Pancreas (tissue), 10 donors: ENCODE data around the gene UNK. TPM values are rescaled to one million over a fixed set of nuclear protein-coding genes. Genes with fewer than 3 reads are reported as not detected.

ENCODE experiments used
- ATAC-seq, 4 donors: fragments of 200-7000 bp; cut with Tn5 transposase; one replicate each; pipeline versions ENCODE4 v1.8.0 to v1.9.1; 2020; ENCODE audit warnings: mild to moderate bottlenecking in 4 of 4, moderate library complexity in 4 of 4
- DNase-seq, 6 donors: peaks; one replicate each; pipeline ENCODE4 v3.0.0-alpha.2; 2020
- FAIRE-seq: peaks from 2 replicates; lab custom pipeline; 2012; peaks lifted over from hg19 to GRCh38; lab: Jason Lieb, UNC
- H3K27ac ChIP-seq, 4 donors: fragments of 200-600 bp; sonication (generic); 1 replicate in 3 of 4; 2 replicates in 1 of 4; pipeline versions ENCODE4 v1.5.0 to v1.8.0; 2020
- H3K27me3 ChIP-seq, 4 donors: fragments of 200-600 bp; one replicate each; pipeline ENCODE4 v1.8.0; 2021
- H3K36me3 ChIP-seq, 3 donors: fragments of 200-600 bp; sonication (generic) in 1 of 3; one replicate each; pipeline versions ENCODE4 v1.5.0 to v1.8.0; 2020 to 2021
- H3K4me1 ChIP-seq, 3 donors: fragments of 200-600 bp; one replicate each; pipeline ENCODE4 v1.8.0; 2021
- H3K4me3 ChIP-seq, 4 donors: fragments of 200-600 bp; sonication (generic) in 2 of 4; one replicate each; pipeline versions ENCODE4 v1.5.0 to v1.8.0; 2020 to 2021
- H3K9me3 ChIP-seq, 4 donors: fragments of 200-600 bp; one replicate each; pipeline ENCODE4 v1.8.0; 2021
- WGBS, 2 donors: extraction: QIAGEN DNeasy Blood & Tissue Kit; methylation state at CpG; one replicate each; pipeline ENCODE4 v1.1.7; 2013; 5-methylcytosine and 5-hydroxymethylcytosine counted together
- intact Hi-C, 3 donors: fragments of 100-400 bp; cut with DNase I; formaldehyde crosslinking; loops; one replicate each; pipeline versions ENCODE4 v1.11.1 to v1.14.2; 2022
- polyA plus RNA-seq, 2 donors: library from polyadenylated mRNA; stranded (reverse); fragments of 200-250 nt; gene quantifications; one replicate each; pipeline ENCODE4 v1.2.3, GENCODE V29; 2013
- total RNA-seq, 6 donors: library from RNA; stranded (reverse); fragmentation: NEBNext Ultra II Directional in 4 of 6; extraction: Animal tissue kit (Norgen Biotek cat#: 25700) in 4 of 6; gene quantifications; one replicate each; pipeline versions ENCODE4 v1.2.1 to v1.2.4, GENCODE V29; 2021 to 2023
- TF ChIP-seq, protein P1 (sequence below), 4 donors: fragments of 200-600 bp; sonication (generic) in 3 of 4; IDR thresholded peaks; one replicate each; pipeline versions ENCODE4 v1.5.0 to v1.8.0; 2021; ENCODE audit warnings: antibody characterized with exemption in 4 of 4
- donor health status: healthy with polysubstance abuse.
- donor health status: DM: no; HTN: no; CAD: no; lungs with moderate emphysema.
- donor health status: DM: no; HTN: no; CAD: no.
- donor health status: control.
- donor health status: control.
- donor health status: Bipolar disorder and iron deficiency.
- donor health status: DM: yes; HTN: yes; CAD: no.
- donor health status: DM: no; HTN: no; CAD: no.
- donor health status: DM: no; HTN: no; CAD: no.
- donor health status: DM: yes; HTN: yes; CAD: no.

UNK gene
- total and polyA plus RNA-seq, 8 donors = 12.8 to 28.9 (median 15.3) TPM

DNA sequence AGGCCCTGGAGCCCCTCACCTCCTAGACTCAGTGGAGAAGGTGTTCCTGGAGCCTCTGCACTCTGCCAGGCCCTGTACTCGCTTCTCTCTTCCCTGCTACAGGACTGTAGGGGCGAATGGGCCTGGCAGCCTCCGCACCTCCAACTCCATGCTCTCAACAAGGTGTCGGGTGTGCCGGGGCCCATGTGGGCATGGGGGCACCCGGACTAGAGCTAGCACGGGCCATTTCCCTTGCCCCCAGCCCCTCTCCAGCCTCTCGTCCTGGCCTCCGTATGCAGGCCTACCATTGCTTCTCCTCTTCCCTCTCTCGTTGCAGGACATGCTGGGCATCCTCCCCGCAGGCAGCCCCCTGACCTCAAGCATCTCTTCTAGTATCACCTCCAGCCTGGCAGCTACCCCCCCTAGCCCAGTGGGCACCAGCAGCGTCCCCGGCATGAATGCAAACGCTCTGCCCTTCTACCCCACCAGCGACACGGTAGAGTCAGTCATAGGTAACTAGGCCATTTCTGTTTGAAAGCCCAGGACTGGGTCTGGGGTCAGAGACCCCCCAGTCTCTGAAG lies 33.8 kb downstream of the UNK start:
- Histone ChIP-seq H3K9me3 (no peaks in the 10 kb centered on the region), H3K27ac (no peak overlapping the region), H3K36me3 (peaks cover 6 to 67% (median 16%) of the 10 kb centered on the region in 3 donors), H3K27me3 (no peaks in the 10 kb centered on the region), H3K4me3 (no peak overlapping the region), H3K4me1 (peaks cover 12 to 15% (median 12%) of the 10 kb centered on the region in 3 donors)
- intact Hi-C loops = no loop called here
- 94% methylated on average over 14 to 16 of the region's 16 CpGs for WGBS, 2 donors
- FAIRE-seq (no peak), DNase-seq (peak in 1 of 6 donors; percentile 53), ATAC-seq (no peak)
- TF ChIP-seq, protein P1, sequence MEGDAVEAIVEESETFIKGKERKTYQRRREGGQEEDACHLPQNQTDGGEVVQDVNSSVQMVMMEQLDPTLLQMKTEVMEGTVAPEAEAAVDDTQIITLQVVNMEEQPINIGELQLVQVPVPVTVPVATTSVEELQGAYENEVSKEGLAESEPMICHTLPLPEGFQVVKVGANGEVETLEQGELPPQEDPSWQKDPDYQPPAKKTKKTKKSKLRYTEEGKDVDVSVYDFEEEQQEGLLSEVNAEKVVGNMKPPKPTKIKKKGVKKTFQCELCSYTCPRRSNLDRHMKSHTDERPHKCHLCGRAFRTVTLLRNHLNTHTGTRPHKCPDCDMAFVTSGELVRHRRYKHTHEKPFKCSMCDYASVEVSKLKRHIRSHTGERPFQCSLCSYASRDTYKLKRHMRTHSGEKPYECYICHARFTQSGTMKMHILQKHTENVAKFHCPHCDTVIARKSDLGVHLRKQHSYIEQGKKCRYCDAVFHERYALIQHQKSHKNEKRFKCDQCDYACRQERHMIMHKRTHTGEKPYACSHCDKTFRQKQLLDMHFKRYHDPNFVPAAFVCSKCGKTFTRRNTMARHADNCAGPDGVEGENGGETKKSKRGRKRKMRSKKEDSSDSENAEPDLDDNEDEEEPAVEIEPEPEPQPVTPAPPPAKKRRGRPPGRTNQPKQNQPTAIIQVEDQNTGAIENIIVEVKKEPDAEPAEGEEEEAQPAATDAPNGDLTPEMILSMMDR (IDR thresholded peaks at IDR 0.05) = no peak

DNA sequence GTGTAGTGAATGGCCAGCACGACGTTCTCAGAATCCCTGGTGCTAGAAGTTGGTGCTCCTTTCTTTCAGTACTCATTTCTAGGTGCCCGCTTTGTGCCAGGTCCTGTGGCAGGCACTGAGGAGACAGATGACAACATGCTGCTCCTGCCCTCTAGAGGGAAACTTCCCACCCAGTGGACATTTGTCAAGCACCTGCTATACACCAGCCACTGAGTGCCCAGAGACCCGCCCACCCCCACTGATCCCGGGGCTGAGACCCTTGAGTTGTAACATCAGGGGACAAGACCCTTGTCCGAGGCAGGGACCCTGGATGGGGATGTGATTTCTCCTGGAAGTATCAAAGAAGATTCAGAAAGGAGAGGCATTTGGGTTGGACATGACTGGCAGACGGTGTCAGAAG lies 34.5 kb downstream of the UNK start:
- ATAC-seq (no peak), FAIRE-seq (no peak), DNase-seq (peak in 1 of 6 donors; percentile 12)
- Histone ChIP-seq H3K4me1 (peaks cover 12 to 15% (median 12%) of the 10 kb centered on the region in 3 donors), H3K27ac (no peak overlapping the region), H3K36me3 (peaks cover 6 to 64% (median 14%) of the 10 kb centered on the region in 3 donors), H3K27me3 (no peaks in the 10 kb centered on the region), H3K4me3 (no peak overlapping the region), H3K9me3 (no peaks in the 10 kb centered on the region)
- intact Hi-C loops = no loop called here
- WGBS, 2 donors = 91 to 92% methylated on average over 7 of the region's 7 CpGs
- TF ChIP-seq, protein P1 (IDR thresholded peaks at IDR 0.05) = no peak

DNA sequence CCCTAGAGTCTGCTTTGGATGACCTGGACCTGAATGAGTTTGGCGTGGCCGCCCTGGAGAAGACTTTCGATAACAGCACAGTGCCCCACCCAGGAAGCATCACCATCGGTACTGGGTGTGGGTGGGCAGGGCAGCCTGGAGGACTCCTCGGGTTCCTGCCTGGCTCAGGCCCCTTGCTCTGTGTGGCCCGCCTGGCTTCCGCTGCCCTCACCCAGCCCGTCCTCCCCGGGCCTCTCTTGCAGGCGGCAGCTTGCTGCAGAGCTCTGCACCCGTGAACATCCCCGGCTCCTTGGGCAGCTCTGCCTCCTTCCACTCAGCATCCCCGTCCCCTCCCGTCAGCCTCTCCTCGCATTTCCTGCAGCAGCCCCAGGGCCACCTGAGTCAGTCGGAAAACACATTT lies 35.1 kb downstream of the UNK start:
- 92 to 93% methylated on average over 16 of the region's 16 CpGs for WGBS, 2 donors

DNA sequence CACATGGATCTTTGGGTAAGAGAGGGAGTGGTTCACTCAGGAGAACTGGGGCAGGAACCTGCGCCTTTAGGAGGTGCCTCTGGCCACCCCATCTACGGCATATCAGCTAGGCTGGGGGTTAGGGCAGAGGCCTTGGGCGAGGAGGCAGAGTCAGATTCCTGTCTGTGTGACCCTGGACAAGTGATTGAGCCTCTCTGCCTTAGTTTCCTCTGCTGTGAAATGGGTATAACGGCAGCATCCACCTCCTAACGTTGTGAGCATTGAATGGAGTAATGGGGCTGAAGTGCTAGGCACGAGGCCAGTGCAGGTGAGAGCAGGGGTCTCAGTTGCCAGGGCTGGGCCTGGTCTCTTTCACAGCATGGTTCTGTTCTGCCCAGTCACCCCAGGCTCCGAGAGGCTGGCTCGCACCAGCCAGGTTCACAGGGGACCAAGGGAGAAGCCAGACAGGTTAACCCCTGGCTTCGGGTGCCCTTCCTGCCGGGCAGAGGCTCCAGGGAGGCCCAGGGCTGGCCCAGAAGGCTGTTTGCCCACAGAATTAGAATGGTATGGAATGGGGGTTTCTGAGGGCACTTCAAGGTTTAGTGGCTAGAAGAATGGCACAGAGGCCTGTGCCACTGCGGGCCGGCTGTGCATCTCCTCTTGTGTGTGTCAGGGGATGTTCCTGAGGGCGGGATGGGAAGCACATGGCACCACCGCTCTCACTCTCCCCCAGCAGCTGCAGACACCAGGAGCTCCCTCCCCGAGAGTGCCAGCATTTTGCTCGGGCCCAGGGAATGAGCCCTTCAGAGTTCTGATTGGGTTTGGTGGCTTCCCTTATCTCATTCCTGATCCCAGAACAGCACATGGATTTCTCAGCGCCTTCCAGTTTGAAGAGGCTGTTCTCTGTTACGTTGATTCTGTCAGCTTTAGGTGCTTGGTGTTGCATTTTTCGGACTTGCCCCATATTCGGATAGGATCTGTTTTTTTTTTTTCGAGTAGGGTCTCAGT lies 35.8 kb downstream of the UNK start:
- H3K27ac ChIP-seq = no peak overlapping the region
- WGBS, 2 donors = 86 to 88% methylated on average over 21 of the region's 21 CpGs
- peak in 2 of 6 donors; percentile 14 to 46 for DNase-seq
- TF ChIP-seq, protein P1 (IDR thresholded peaks at IDR 0.05) = no peak
- no peak overlapping the region for H3K4me3 ChIP-seq
- peaks cover 12 to 15% (median 12%) of the 10 kb centered on the region in 3 donors for H3K4me1 ChIP-seq
- ATAC-seq = no peak
- no peak for FAIRE-seq
- H3K27me3 ChIP-seq = no peaks in the 10 kb centered on the region
- H3K9me3 ChIP-seq = no peaks in the 10 kb centered on the region
- H3K36me3 ChIP-seq = peaks cover 6 to 54% (median 16%) of the 10 kb centered on the region in 3 donors
- intact Hi-C loops = no loop called here

More for the DNA sequence above, 35.1 kb downstream of the UNK start:
- H3K9me3 ChIP-seq = no peaks in the 10 kb centered on the region
- H3K27ac ChIP-seq = no peak overlapping the region
- DNase-seq (peak in 1 of 6 donors; percentile 59), ATAC-seq (no peak), FAIRE-seq (no peak)
- H3K27me3 ChIP-seq = no peaks in the 10 kb centered on the region
- no peak overlapping the region for H3K4me3 ChIP-seq
- TF ChIP-seq, protein P1 (IDR thresholded peaks at IDR 0.05) = no peak
- H3K36me3 ChIP-seq = peaks cover 6 to 61% (median 16%) of the 10 kb centered on the region in 3 donors
- H3K4me1 ChIP-seq = peaks cover 12 to 15% (median 12%) of the 10 kb centered on the region in 3 donors
- intact Hi-C loops = no loop called here
